Mucosa of descending colon (tissue), 3 donors: ENCODE data around the gene PCSK6. TPM values are rescaled to one million over a fixed set of nuclear protein-coding genes. Genes with fewer than 3 reads are reported as not detected.

Experiments
- ATAC-seq: fragments of 200-7000 bp; cut with Tn5 transposase; one replicate; pipeline ENCODE4 v1.9.1; 2020; ENCODE audit warnings: mild to moderate bottlenecking, moderate library complexity
- DNase-seq, 3 donors: peaks; one replicate each; pipeline ENCODE4 v3.0.0-alpha.2; 2020
- H3K36me3 ChIP-seq: fragments of 200-600 bp; one replicate; pipeline ENCODE4 v1.8.0; 2021; ENCODE audit warnings: low read depth, mild to moderate bottlenecking
- H3K4me1 ChIP-seq: fragments of 200-600 bp; one replicate; pipeline ENCODE4 v1.8.0; 2021; ENCODE audit warnings: low read depth, mild to moderate bottlenecking
- H3K4me3 ChIP-seq: fragments of 200-600 bp; one replicate; pipeline ENCODE4 v1.8.0; 2021; ENCODE audit warnings: mild to moderate bottlenecking
- H3K9me3 ChIP-seq: fragments of 200-600 bp; one replicate; pipeline ENCODE4 v1.8.0; 2021; ENCODE audit warnings: mild to moderate bottlenecking
- CTCF ChIP-seq: fragments of 200-600 bp; IDR thresholded peaks from one replicate; pipeline ENCODE4 v1.8.0; 2022; ENCODE audit warnings: antibody characterized with exemption, mild to moderate bottlenecking
- intact Hi-C, 2 donors: fragments of 100-400 bp; cut with DNase I in 1 of 2; cut with micrococcal nuclease in 1 of 2; formaldehyde crosslinking; loops; one replicate each; pipeline versions ENCODE4 v1.11.0 to v1.11.1; 2022; cut with DNase I, micrococcal nuclease
- total RNA-seq, 3 donors: library from RNA; stranded (reverse); fragmentation: NEBNext Ultra II Directional in 2 of 3; extraction: Animal tissue kit (Norgen Biotek cat#: 25700) in 2 of 3; gene quantifications; one replicate each; pipeline versions ENCODE4 v1.2.1 to v1.2.4, GENCODE V29; 2021 to 2023
- donor health status: DM: no; HTN: no; CAD: no; lungs with moderate emphysema.
- donor health status: DM: no; HTN: no; CAD: no.
- donor health status: DM: no; HTN: yes; CAD: no.

The PCSK6 gene
- total RNA-seq, 3 donors from 2014 or later, result 21.3 to 58.4 (median 30.3) TPM

GRCh38 chr15:101522091-101522490 is 32.6 kb upstream of the PCSK6 start:
- no peaks in the 10 kb centered on the region for H3K36me3 ChIP-seq
- H3K4me1 ChIP-seq, result peaks cover 42% of the 10 kb centered on the region
- TF ChIP-seq CTCF, result no peak
- intact Hi-C loops, result no loop called here
- ATAC-seq (peak; percentile 61), DNase-seq (peak; percentile 55 to 68 (median 64))
- no peak overlapping the region for H3K4me3 ChIP-seq
- H3K9me3 ChIP-seq, result peaks cover 15% of the 10 kb centered on the region

GRCh38 chr15:101521591-101521990 is 32.1 kb upstream of the PCSK6 start:
- H3K36me3 ChIP-seq, result no peaks in the 10 kb centered on the region
- H3K4me3 ChIP-seq, result no peak overlapping the region
- peaks cover 38% of the 10 kb centered on the region for H3K4me1 ChIP-seq
- TF ChIP-seq CTCF, result no peak
- intact Hi-C loops, result no loop called here
- peaks cover 20% of the 10 kb centered on the region for H3K9me3 ChIP-seq
- DNase-seq, result peak in 1 of 3 donors; percentile 26
- peak; percentile 88 for ATAC-seq

GRCh38 chr15:101521069-101521468 is 31.6 kb upstream of the PCSK6 start:
- no peaks in the 10 kb centered on the region for H3K36me3 ChIP-seq
- no peak for TF ChIP-seq CTCF
- intact Hi-C loops, result no loop called here
- ATAC-seq (peak; percentile 45), DNase-seq (peak in 1 of 3 donors; percentile 16)
- peaks cover 38% of the 10 kb centered on the region for H3K4me1 ChIP-seq
- no peak overlapping the region for H3K4me3 ChIP-seq
- peaks cover 23% of the 10 kb centered on the region for H3K9me3 ChIP-seq

- no peak for TF ChIP-seq CTCF
- intact Hi-C loops, result no loop called here
- Histone ChIP-seq H3K4me3 (no peak overlapping the region), H3K4me1 (peaks cover 38% of the 10 kb centered on the region), H3K36me3 (no peaks in the 10 kb centered on the region), H3K9me3 (peaks cover 29% of the 10 kb centered on the region)
- DNase-seq, result peak in 1 of 3 donors; percentile 2
- ATAC-seq, result no peak
Observed at GRCh38 chr15:101520395-101520794, 30.9 kb upstream of the PCSK6 start.

- DNase-seq (no peak), ATAC-seq (no peak)
- Histone ChIP-seq H3K36me3 (no peaks in the 10 kb centered on the region), H3K4me3 (no peak overlapping the region), H3K9me3 (peaks cover 30% of the 10 kb centered on the region), H3K4me1 (peaks cover 25% of the 10 kb centered on the region)
- TF ChIP-seq CTCF, result no peak
- intact Hi-C loops, result no loop called here
Observed at GRCh38 chr15:101517504-101517903, 28.0 kb upstream of the PCSK6 start.

GRCh38 chr15:101514318-101514717 is 24.8 kb upstream of the PCSK6 start:
- no peak for TF ChIP-seq CTCF
- ATAC-seq (no peak), DNase-seq (peak in 1 of 3 donors; percentile 1)
- no peaks in the 10 kb centered on the region for H3K36me3 ChIP-seq
- H3K4me1 ChIP-seq, result no peaks in the 10 kb centered on the region
- intact Hi-C loops, result no loop called here
- H3K4me3 ChIP-seq, result no peak overlapping the region
- H3K9me3 ChIP-seq, result peaks cover 30% of the 10 kb centered on the region
